C1 segment of cervical spinal cord (tissue), 14 donors: Measurements from ENCODE around the gene TOGARAM2.

Experiments used
- DNase-seq, 14 donors: peaks; one replicate each; lab custom pipeline; 2025; lab: John Stamatoyannopoulos, UW

The TOGARAM2 gene

GRCh38 chr2:28981016-28981441 is at the start of gene TOGARAM2:
Gene TOGARAM2 (plus strand): TSS chr2:28981298. CDS start chr2:28994835, 13,537 bp downstream.
- peak in 8 of 14 donors; percentile 31 to 60 (median 44) for DNase-seq

DNA sequence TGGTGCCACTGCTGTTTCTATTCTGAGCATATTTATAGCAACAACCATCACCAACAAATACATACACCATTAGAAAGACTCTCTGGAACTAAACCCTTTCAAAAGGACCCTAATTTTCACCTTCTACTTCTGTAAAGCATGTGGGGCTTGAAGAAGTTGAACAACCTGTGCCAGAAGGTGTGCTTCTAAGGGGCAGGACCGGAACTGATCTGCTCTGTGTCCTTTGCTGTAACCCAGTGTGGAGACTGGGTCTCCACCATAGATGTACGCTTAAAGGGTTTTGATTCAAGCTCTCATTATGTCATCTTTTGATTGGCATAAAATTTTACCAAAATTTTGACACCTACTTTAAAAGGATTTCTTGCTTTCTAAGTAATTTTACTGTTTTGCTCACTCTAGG is 46.3 kb upstream of the TOGARAM2 start:
- no peak for DNase-seq

DNA sequence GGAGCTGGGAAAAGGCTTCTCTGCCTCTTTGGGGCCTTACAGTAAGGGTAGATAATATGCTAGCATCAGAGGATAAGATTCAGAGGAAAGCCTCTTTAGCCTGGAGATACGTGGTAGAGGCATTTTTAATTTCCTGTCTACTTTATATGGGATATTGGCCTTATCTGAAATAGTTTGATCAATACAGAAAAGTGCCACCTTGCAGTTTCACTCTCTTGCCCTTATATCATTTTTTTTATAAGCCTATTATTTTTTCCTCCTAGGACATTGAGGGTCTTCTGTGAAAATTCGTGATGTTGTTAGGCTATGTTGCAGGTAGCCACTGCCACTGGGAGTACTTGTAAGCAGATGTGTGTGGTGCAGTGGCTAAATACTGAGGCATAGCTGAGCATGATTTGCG is 40.1 kb upstream of the TOGARAM2 start:
- DNase-seq: no peak

DNA sequence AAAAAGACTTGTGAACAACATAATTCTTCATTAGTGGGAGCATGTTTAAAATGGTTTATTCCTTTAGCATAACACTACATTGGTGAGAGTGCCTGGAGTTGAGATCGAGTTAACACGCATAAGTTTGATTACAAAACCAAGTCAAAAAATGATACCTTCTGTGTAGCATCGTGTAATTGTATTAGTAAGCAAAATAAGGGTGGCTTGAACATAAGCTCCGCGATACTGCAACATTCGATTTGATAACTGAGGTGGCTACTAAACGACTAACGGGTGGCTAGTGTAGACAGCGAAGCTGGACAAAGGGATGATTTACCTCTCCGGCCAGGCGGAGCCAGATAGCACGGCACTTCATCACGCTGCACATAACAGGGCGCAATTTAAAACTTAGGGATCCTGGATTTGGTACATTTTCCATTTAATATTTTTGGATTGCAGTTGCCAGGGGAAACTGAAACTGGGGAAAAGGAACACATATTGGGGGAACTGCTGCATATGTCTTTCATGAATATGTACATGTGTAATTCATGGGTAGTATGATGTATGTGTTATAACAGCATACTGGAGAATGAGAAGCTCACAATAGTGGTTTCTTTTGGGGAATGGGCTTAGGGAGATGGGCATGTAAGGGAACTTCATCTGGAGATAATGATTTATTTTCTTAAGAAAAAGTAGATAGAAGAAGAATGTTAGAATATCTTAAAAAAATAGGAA is 36.4 kb upstream of the TOGARAM2 start:
- DNase-seq: no peak

- DNase-seq: no peak
Measured at GRCh38 chr2:28948160-28948559, 32.9 kb upstream of the TOGARAM2 start.

DNA sequence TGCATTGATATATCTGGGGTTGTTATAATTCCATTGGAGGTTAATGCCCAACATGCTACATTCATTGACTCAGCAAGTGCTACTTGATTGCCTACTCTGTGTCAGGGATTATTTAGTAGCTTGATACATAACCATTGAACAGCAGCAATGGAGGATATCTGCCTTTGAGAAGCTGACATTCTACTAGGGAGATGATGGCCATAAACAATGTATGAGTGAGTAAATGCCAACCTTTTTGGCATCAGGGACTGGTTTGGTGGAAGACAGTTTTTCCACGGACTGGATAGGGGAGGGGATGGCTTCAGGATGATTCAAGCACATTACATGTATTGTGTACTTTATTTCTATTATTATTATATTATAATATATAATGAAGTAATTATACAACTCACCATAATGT is 31.9 kb upstream of the TOGARAM2 start:
- DNase-seq: no peak

DNA sequence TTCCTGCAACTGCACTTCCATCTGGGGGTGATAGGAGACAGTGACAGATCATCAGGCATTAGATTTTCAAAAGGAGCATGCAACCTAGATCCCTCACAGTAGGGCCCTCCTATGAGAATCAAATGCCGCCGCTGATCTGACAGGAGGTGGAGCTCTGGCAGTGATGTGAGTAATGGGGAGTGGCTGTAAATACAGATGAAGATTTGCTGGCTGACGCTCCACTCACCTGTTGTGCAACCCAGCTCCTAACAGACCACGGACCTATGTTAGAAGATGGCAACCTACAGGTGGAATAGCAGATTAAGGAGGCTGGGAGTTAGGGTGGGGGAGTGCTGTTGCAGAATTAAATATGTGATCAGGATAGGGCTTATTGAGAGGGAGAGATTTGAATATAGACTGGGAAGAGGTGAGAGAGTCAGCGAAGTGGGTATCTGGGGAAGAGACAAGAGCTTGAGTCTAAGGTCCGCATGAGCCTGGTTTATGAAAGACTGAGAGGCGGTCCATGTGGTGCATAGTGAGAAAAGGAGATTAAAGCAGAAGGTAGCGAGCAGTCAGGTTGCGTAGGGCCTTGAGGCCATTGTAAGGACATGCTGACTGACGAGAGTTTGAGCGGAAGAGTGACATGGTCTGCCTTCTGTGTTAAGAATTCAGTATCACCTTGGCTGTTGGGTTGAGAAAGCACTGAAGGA is 31.3 kb upstream of the TOGARAM2 start:
- no peak for DNase-seq

DNA sequence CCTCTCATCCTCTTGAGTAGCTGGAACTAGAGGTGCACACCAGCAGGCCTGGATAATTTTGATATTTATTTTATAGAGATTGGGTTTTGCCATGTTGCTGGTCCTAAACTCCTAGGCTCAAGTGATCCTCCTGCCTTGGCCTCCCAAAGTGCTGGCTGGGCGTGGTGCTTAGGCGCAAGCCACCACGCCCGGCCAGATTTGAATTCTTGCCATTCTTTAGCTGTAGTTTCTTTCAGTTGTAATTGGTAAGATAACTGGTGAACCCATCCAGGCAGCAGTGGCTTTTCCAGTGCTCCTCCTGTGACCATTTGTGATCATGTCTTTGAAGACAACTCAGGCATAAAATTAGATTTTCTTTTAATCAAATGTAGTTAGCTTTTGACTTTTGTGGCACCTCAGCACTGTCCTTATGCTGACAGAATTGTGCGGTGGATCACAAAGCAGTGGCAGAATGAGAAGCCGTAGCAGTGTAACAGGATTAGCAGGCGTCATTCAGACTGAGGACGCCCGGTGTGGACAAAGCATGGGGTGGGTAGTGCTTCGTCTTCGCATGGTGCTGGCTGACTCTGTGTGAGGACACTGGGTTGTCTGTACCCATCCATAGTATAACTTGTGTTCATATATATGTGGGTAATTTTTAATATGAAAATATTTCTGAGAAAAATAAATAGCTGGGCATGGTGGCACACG is 30.0 kb upstream of the TOGARAM2 start:
- no peak for DNase-seq

- no peak for DNase-seq
Measured at GRCh38 chr2:28951910-28952835, 28.9 kb upstream of the TOGARAM2 start.

DNA sequence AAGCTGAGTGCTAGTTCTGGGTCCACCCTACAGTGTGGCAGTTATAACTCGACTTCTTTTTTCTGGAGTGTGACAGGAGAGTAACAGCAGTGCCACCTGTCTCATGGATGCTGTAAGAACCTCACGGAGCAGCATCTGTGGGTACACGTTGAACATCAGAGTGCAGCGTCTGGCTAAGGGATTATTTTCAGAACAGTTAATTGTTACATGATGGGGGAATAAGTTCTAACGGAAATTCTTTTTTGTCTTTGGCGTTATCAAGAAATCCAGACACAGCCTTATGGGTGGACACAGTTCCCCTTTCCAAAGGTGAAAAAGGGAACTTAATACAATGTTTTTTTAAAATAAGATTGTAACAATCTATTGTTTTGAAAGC is 28.3 kb upstream of the TOGARAM2 start:
- DNase-seq: no peak

GRCh38 chr2:28955467-28955866 is 25.6 kb upstream of the TOGARAM2 start:
- no peak for DNase-seq

DNA sequence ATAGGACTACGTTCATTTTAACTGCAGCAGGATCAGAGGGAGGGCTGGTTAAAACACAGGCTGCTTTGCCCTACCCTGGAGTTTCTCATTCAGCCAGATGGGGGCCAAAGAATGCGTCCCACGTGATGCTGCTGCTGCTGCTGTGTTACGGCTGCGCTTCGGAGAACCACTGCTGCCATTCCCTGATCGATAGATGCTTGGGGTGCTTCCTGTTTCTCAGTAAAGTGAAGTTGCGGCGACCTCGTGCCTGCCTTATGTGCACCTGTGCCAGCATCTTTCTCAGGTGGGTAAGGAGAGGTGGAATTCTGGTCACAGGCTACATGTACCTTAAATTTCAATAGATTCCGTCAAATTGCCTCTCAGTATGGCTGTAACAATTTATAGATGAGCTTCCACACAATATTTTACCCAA is 24.7 kb upstream of the TOGARAM2 start:
- DNase-seq: peak in 3 of 14 donors; percentile 4 to 23 (median 10)

DNA sequence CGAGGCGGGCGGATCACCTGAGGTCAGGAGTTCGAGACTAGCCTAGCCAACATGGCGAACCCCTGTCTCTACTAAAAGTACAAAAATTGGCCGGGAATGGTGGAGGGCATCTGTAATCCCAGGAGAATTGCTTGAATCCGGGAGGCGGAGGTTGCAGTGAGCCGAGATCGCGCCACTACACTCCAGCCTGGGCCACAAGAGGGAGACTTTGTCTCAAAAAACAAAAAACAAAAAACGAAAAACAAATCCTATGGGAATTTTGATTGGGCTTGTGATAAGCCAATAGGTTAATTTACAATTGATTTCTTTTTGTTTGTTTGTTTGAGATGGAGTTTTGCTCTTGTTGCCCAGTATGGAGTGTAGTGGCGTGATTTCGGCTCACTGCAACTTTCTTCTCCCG is 24.2 kb upstream of the TOGARAM2 start:
- peak in 2 of 14 donors; percentile 7 to 25 for DNase-seq

- DNase-seq: peak in 10 of 14 donors; percentile 35 to 54 (median 47)
Measured at GRCh38 chr2:28958689-28959088, 22.4 kb upstream of the TOGARAM2 start.

DNA sequence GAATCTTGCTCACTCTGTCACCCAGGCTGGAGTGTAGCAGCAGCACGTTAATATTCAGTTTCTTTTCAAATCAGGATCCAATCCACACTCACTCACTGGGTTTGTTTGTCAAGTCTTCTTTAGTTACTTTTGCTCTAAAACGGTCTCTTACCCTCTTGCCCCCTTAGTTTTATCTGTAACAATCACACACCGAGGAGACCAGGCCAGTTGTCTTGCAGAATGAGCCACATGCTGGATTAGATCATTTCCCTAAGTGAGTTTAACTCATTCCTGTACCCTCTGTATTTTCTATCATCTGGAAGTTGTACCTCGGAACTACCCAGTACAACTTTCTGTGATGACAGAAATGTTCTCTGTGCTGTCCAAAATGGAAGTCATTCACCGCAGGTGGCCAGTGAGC is 20.7 kb upstream of the TOGARAM2 start:
- no peak for DNase-seq

DNA sequence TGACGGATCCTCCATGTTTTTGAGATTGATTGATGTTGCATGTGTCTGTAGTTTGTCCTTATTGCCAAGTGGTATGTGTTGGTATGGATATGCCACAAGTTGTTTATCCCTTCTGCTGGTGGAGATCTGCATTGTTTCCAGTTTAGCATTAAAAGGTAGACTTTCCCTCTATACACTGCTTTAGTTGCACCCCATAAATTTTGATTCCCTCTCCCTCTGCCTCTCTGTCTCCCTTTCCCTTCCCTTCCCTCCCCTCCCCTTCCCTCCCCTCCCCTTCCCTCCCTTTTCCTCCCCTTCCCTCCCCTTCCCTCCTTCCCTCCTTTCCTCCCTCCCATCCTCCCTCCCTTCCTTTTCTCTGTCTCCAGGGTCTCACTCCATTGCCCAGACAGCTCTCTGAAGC is 18.6 kb upstream of the TOGARAM2 start:
- DNase-seq: no peak

DNA sequence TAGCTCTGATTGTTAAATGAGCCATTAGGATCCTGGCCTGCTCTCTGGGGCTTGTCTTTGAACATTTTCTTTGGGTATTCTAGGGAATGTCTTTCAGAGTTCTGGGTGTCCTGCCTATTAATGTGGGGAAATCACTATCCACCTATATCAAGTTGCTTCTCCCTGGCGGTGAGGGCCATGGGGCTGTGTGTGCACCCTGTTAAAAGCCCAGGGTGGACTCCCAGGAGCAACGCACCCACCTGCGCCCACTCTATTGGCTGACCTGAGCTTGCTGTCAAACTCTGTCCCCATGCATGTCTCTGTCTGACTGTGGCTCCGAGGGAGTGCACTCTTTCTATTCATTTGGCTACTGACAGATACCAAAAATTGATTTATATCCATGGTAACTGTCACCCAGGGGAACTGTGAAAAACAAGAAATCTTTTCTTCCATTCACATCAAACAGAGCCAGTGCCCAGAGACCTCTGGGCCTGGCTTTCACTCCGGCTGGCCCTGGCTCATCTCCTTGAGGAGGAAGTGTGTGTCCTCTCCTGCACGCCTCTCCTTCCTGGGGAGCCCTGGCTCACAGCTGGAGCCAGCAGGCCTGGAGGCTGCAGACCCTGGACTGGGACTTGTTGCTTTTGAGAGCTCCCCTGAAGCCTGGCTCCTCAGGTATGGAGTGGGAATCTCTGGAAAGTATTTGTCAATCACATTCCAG is 10.5 kb upstream of the TOGARAM2 start:
- peak in 4 of 14 donors; percentile 18 to 37 (median 30) for DNase-seq

DNA sequence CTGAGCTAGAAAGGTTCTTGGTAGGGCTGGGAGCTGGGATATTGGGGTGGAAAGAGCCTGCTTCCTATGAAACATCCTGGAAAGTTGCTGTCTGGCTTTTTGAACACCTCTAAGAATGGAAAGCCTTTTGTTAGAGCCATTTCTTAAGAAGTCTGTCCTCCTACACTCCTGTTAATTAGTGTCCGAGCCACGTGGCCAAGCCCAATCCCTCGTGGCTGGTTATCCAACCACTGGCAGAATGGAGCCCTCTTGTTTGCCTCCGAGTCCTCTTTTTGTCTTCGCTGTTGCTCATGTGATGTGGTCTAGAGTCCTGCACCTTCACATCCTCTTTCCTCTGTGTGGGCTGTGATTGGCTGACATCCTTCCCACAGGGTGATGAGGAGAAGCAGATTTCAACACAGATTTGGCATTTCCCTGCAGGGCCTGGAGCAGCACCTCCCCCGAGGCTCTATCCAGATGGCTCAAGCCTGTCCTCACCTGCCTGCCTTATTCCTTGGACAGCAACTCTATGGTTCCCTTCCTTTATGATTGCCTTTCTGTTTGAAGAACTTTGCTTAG is 8.2 kb upstream of the TOGARAM2 start:
- no peak for DNase-seq

DNA sequence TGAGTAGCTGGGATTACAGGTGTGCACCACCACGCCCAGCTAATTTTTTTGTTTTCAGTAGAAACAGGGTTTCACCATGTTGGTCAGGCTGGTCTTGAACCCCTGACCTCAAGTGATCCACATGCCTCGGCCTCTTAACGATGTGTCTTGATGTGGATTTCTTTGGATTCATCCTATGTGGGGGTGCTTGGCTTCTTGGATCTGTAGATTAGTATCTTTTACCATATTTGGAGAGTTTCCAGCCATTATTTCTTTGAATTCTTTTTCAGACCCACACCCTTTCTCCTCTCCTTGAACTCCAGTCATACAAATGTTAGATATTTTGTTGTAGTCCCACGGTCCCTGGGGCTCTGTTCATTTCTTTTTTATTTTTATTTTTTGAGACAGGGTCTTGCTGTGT is 6.8 kb upstream of the TOGARAM2 start:
- no peak for DNase-seq

GRCh38 chr2:28975671-28976070 is 5.4 kb upstream of the TOGARAM2 start:
- no peak for DNase-seq

GRCh38 chr2:28976584-28976983 is 4.5 kb upstream of the TOGARAM2 start:
- DNase-seq: no peak
